Measurements from ENCODE around the gene AKR1D1.

AKR1D1 gene

DNA sequence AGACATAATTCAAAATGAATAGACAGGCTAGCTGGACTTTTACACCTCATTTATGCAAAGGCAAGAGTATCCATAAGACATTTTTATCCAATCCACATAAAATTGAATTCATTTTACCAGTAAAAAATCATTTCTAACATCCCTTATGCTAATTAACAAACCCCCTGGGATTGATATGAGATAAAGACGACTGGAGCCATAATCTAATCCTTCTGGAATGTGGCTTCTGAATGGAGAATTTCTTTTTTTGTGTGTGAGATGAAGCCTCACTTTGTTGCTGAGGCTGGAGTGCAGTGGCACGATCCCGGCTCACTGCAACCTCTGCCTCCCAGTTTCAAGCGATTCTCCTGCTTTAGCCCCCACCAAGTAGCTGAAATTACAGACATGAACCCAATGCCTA lies 90.4 kb downstream of the AKR1D1 start:
- DNase-seq (ENCODE audit: low spot score) = no peak

DNA sequence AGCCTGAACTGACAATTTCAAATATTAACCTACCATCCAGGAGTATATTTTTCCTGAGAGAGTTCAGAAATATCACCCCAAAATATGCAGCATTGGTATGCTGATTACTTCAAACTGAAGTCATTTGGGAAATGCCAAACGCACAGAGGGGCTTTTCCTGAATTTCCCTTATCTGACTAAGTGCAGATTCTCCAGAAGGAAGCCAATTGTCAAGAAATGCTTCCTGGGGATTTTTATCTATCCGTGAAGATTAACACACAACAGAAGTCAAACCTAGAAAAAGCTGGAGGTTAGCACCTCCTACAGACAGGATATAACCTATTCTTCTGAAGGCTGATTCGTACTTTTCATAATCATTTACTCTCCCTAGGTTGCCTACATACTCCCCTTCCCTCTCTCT lies 91.0 kb downstream of the AKR1D1 start:
- no peak for DNase-seq (ENCODE audit: low spot score)

DNA sequence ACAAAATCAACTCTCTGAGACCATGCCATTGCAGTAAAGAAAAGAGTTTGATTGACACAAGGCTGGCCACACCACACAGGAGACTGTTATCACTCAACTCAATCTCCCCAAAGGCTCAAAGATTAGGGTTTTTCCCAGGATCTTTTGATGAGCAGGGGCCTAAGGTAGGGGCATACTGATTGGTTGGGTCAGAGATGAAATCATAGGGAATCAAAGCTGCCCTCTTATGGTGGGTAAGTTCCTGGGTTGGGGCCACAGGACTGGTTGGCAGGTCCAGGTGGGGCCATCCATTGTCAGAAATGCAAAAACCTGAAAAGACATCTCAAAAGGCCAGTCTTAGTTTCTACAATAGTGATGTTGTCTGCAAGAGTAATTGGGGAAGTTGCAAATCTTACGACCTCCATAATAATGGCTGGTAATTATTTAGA lies 91.6 kb downstream of the AKR1D1 start:
- no peak for DNase-seq (ENCODE audit: low spot score)

Measured in AG20443 (cell line).